HUES48 (cell line): Measurements from ENCODE around the gene FHIT.
A peak's percentile ranks its signal among the peaks of the same experiment; 100 is the strongest.
"Not testable (repeated sequence)": the region's sequence is repeated elsewhere in the genome, so short reads cannot be mapped to it uniquely, and the experiment has no call there.

ENCODE experiments used
- H3K27ac ChIP-seq: one replicate; pipeline ENCODE4 v1.7.0; 2013; ENCODE audit warnings: low read depth, low read length, inconsistent platforms
- H3K27me3 ChIP-seq: 2 replicates; pipeline ENCODE4 v1.6.1; 2013; ENCODE audit warnings: mild to moderate bottlenecking, low read length; ENCODE audit not compliant: control insufficient read depth, insufficient read depth
- H3K36me3 ChIP-seq: 2 replicates; pipeline ENCODE4 v1.6.1; 2013; ENCODE audit warnings: low read length; ENCODE audit not compliant: control insufficient read depth, insufficient read depth
- H3K4me1 ChIP-seq: 2 replicates; pipeline ENCODE4 v1.6.1; 2013; ENCODE audit warnings: mild to moderate bottlenecking, low read length; ENCODE audit not compliant: control insufficient read depth, insufficient read depth
- H3K4me3 ChIP-seq: 2 replicates; pipeline ENCODE4 v1.5.1; 2013; ENCODE audit warnings: mild to moderate bottlenecking, low read depth, low read length
- H3K9ac ChIP-seq: 2 replicates; pipeline ENCODE4 v1.6.1; 2013; ENCODE audit warnings: mild to moderate bottlenecking, low read depth, low read length, moderate library complexity
- H3K9me3 ChIP-seq: 2 replicates; pipeline ENCODE4 v1.6.1; 2013; ENCODE audit warnings: low read length; ENCODE audit not compliant: control insufficient read depth, insufficient read depth

FHIT gene

DNA sequence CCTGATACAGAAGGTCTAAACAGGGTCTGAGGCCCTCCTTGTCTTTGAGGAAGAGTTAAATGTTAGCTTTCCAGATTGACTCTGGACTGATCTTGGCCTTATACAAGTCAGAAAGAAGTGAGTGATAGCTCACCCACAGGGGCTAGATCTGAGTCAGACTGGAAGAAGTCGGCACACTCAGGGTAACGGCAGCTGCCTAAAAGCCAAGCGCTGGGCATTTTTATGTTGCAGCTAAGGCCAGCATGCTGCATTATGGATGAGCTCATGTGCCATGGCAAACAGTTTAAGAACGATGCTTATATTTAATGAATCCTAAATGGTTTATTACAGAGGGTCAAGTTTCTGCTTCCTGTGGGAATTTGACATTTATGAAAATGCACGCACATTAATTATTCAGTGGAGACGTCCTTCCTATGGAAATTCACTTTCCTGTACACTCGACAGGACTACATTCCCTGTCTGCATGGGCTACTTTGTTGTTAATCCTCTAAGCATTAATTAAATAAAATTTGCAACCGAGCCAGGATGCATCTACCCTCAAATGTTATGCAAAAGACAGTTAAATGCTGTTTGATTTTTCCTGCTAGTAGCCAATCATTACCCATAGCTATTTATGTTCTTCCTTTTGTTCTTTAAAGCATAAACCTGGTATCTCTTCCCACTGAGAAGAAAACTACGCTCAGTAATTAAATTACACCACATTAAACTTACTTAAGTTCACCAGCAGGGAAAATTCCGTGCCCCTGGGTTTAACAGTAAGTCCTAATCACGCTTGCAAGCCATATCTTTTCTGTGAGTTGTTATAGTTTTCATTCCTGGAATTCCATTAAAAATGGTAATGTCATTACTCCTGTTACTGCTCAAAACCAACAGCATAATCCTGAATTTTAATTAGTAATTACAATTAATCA, 1438.8 kb downstream of the FHIT start:
- Histone ChIP-seq H3K4me3 (peak overlapping the region; percentile 11; the same call in 1 of the 2 replicates), H3K27ac (peak overlapping the region; percentile 14), H3K9ac (no peak overlapping the region), H3K27me3 (no peaks in the 10 kb centered on the region), H3K4me1 (peaks cover 31% of the 10 kb centered on the region), H3K9me3 (no peaks in the 10 kb centered on the region), H3K36me3 (no peaks in the 10 kb centered on the region)

DNA sequence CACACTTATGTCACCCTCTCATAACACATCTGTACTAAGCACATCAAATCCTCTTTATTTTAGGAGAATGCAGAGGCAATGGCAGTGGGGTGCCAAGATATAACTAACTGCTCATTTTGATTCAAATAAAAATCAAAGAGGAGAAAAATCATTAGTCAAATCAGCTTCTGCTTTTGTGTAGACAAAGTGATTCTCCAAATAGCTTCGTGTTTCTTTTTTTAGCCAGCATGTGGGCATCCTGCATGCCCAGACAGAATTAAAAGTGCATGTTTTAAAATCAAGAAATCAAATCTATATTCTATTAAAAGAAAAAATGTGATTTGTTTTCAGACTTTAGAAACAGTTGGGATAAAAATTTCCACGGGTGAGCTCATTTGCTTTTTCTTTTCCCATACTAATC, 1440.1 kb downstream of the FHIT start:
- no peaks in the 10 kb centered on the region for H3K9me3 ChIP-seq
- H3K27me3 ChIP-seq = no peaks in the 10 kb centered on the region
- H3K4me3 ChIP-seq = no peak overlapping the region
- no peak overlapping the region for H3K27ac ChIP-seq
- H3K36me3 ChIP-seq = no peaks in the 10 kb centered on the region
- no peak overlapping the region for H3K9ac ChIP-seq
- peaks cover 31% of the 10 kb centered on the region for H3K4me1 ChIP-seq

DNA sequence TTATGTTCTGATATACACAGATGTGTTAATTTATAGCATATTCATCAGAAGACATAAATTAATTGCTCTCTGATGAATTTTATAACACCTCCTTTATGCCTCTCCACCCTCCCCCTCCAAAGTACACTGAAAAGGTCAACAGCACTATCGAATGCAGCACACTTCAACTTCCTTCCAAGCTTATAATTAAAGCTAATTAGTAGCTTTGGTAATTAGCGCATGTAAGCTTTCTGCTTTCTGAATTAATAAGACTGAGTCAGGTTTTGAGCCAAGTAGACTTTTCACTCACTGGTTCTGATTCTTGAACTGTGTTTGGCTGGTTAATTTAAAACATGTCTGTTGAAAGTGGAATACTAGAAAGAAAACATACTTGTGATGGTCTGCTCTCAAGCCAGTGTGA, 1440.6 kb downstream of the FHIT start:
- Histone ChIP-seq H3K9ac (no peak overlapping the region), H3K36me3 (no peaks in the 10 kb centered on the region), H3K4me3 (no peak overlapping the region), H3K27ac (no peak overlapping the region), H3K9me3 (no peaks in the 10 kb centered on the region), H3K4me1 (peaks cover 31% of the 10 kb centered on the region), H3K27me3 (no peaks in the 10 kb centered on the region)

DNA sequence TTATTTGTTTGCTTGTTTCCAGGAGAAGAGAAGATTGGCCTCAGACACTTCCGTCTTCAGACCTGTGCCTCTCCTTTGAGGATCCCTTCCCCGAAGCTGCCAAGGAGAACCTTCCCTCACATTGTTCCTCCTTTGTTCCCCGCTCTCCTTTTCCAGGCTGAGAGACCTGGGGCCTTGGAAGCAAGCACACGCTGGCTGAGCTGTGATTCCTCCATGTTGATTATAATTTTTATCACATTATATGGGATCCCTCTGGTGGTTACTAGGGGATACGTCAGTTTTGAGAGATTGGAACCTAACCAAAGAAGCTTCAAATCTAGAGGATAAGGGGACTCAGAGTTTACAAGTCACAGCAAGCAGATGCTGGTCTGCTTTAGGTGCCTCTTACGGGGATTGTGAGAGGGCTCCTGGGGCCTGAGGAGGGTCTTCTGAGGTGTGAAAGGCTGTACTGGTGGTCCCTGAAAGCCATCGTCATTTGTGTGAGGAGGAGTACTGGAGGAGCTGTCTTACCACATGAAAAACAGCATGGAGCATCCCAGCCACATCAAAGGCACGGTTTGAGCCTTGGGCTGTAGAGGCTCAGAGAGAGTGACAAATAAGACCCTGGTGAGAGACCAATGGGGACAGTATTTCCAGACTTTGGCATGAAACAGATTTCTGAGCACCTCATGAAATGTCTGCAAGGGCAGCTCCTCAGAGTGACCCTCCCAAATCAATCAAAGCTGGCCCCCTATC, 1441.4 kb downstream of the FHIT start:
- Histone ChIP-seq H3K27ac (peak overlapping the region; percentile 31), H3K9me3 (no peaks in the 10 kb centered on the region), H3K4me1 (peaks cover 31% of the 10 kb centered on the region), H3K4me3 (no peak overlapping the region), H3K9ac (no peak overlapping the region), H3K36me3 (no peaks in the 10 kb centered on the region), H3K27me3 (no peaks in the 10 kb centered on the region)

DNA sequence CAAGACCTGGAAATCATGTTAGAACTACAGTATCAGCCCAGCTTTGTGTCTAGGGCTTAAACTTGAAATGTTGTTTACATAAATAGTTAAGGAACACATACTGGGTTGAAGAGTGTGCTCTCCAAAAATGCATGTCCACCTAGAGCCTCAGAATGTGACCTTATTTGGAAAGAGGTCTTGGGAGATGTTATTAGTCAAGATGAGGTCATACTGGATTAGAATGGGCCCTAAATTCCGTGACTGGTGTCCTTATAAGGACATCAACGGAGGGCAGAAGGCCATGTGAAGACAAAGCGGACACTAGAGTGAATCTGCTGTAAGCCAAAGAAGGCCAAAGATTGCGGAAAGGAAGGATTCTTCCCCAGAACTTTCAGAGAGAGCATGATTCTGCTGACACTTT, 1442.2 kb downstream of the FHIT start:
- Histone ChIP-seq H3K27me3 (no peaks in the 10 kb centered on the region), H3K27ac (peak overlapping the region; percentile 31), H3K9me3 (no peaks in the 10 kb centered on the region), H3K9ac (no peak overlapping the region), H3K4me3 (no peak overlapping the region), H3K4me1 (peaks cover 29% of the 10 kb centered on the region), H3K36me3 (no peaks in the 10 kb centered on the region)

DNA sequence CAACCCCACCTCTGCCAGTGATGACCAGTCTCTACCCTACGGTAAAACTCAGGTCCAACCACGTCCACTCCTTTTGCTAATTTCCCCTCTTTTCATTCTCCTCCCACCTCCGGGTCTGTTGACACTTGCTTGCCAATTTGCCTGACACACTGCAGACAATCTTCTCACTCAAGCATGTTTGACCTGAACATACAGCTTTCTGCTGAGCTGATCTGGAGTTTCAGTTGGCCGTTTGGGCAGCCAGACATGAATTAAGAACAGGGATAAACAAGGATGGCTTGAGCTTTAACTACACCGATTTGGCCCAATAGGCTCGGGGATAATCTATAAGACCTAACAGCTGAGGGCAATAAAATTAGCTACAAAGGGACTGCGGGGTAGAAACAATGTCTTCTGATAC, 1442.8 kb downstream of the FHIT start:
- Histone ChIP-seq H3K9me3 (no peaks in the 10 kb centered on the region), H3K9ac (no peak overlapping the region), H3K27me3 (no peaks in the 10 kb centered on the region), H3K27ac (no peak overlapping the region), H3K4me1 (peaks cover 24% of the 10 kb centered on the region), H3K36me3 (no peaks in the 10 kb centered on the region), H3K4me3 (no peak overlapping the region)

DNA sequence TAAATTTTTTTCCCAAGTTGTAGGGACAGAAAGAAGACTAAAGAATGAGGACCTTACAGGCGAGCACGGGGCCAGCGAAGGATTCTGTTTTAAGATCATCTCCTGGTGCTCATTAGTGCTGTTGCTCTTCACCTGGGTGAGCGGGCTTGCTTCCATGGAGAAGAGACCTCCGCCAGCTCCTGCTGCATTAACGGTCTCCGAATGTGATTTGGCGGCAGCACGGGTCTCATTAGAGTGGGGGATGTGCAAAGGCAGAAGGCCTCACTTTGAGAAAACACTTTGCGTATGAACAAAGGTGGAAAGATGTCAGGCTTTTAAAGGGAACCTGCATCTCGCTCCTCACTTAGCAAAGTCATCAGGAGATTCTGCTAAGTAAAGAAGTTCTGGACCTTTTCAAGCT, 1448.0 kb downstream of the FHIT start:
- peak overlapping the region; percentile 26 for H3K27ac ChIP-seq
- no peak overlapping the region for H3K9ac ChIP-seq
- 0 out of 2 replicates have a peak, but pooled peaks cover 6% of the 10 kb centered on the region for H3K4me1 ChIP-seq

DNA sequence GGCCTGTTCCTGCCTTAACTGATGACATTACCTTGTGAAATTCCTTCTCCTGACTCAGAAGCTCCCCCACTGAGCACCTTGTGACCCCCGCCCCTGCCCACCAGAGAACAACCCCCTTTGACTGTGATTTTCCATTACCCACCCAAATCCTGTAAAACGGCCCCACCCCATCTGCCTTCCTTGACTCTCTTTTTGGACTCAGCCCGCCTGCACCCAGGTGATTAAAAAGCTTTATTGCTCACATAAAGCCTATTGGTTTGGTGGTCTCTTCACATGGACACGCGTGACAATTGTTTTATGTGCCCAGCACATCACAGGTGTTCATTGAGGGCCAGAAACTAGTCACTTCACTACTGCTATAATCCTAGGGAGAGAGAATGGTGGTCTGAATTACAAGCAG, 1448.8 kb downstream of the FHIT start:
- H3K9me3 ChIP-seq, H3K9ac ChIP-seq: not testable (repeated sequence)

More for the DNA sequence above, 1448.0 kb downstream of the FHIT start:
- Histone ChIP-seq H3K36me3 (no peaks in the 10 kb centered on the region), H3K4me3 (no peak overlapping the region), H3K27me3 (no peaks in the 10 kb centered on the region), H3K9me3 (no peaks in the 10 kb centered on the region)

DNA sequence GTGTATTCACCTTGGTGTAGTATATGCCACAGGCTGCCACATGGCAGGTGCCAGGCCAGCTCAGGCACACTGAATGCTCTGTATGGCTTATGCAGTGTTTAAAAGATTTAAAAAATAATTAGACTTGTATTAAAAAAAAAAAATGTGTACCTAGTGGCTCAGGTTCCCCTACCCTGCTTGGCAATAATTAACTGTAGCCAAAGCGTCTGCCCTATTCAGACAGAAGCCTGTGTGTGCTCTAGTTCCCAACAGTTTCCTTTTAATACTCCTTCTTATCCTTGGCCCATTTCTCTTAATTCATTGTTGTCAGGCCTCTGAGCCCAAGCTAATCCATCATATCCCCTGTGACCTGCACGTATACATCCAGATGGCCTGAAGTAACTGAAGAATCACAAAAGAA, 1449.2 kb downstream of the FHIT start:
- no peaks in the 10 kb centered on the region for H3K36me3 ChIP-seq
- peak overlapping the region; percentile 67 for H3K27ac ChIP-seq
- H3K9me3 ChIP-seq = no peaks in the 10 kb centered on the region
- no peak overlapping the region for H3K4me3 ChIP-seq
- no peak overlapping the region for H3K9ac ChIP-seq
- H3K4me1 ChIP-seq = 0 out of 2 replicates have a peak, but pooled peaks cover 6% of the 10 kb centered on the region
- no peaks in the 10 kb centered on the region for H3K27me3 ChIP-seq

More for the DNA sequence above, 1448.8 kb downstream of the FHIT start:
- peak overlapping the region; percentile 26 for H3K27ac ChIP-seq
- H3K36me3 ChIP-seq, H3K27me3 ChIP-seq, H3K4me1 ChIP-seq, H3K4me3 ChIP-seq: not testable (repeated sequence)

DNA sequence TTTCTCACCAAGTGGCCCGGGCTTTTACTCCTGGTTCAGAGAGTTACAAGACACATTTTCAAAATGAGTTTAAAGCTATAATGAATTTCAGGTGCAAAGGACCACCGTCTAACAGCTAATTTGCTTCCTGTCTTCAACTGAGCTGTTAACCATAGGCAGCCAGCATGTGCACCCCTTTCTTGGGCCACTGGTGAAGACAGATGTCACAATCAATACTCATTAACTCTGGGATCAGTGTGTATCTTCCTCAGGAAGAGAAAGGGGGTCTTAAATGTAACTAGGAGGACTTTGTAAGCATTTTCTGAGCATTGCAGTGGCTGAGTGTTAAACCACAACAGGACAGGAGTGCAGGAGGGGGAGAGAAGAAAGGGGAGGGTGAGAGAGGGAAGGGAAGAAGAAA, 1450.8 kb downstream of the FHIT start:
- no peak overlapping the region for H3K4me3 ChIP-seq
- no peaks in the 10 kb centered on the region for H3K9me3 ChIP-seq
- no peaks in the 10 kb centered on the region for H3K36me3 ChIP-seq
- no peak overlapping the region for H3K27ac ChIP-seq
- no peak overlapping the region for H3K9ac ChIP-seq
- H3K4me1 ChIP-seq = 0 out of 2 replicates have a peak, but pooled peaks cover 6% of the 10 kb centered on the region
- H3K27me3 ChIP-seq = no peaks in the 10 kb centered on the region
